ENCODE measurements around the gene POU6F2.

The POU6F2 gene

GRCh38 chr7:39195967-39196366 lies 218.3 kb downstream of the POU6F2 start:
- H3K9me3 ChIP-seq (ENCODE audit: insufficient read depth, low read depth, low read length): no peaks in the 10 kb centered on the region
- no peaks in the 10 kb centered on the region for H3K27me3 ChIP-seq (ENCODE audit: insufficient read depth, low read length, poor library complexity, severe bottlenecking)
- no peaks in the 10 kb centered on the region for H3F3A ChIP-seq (ENCODE audit: low read depth)
- no peaks in the 10 kb centered on the region for H4K20me1 ChIP-seq (ENCODE audit: insufficient read depth, low read length, poor library complexity, severe bottlenecking)
- no peaks in the 10 kb centered on the region for H3K4me1 ChIP-seq (ENCODE audit: insufficient read depth, low read length, poor library complexity, severe bottlenecking)
- H2AFZ ChIP-seq (ENCODE audit: low read length): no peak overlapping the region
- H3K36me3 ChIP-seq (ENCODE audit: insufficient read depth, low read length): no peaks in the 10 kb centered on the region
- H3K4me2 ChIP-seq (ENCODE audit: low read depth, low read length, poor library complexity, severe bottlenecking): no peak overlapping the region
- H3K79me2 ChIP-seq (ENCODE audit: insufficient read depth, low read length): no peaks in the 10 kb centered on the region
- no peak for TF ChIP-seq EZH2phosphoT487 (IDR thresholded peaks at IDR 0.05; ENCODE audit: borderline replicate concordance)
- no peak for TF ChIP-seq CTCF (conservative IDR thresholded peaks at IDR 0.05; ENCODE audit: low read length)
- no peaks in the 10 kb centered on the region for H3K9me2 ChIP-seq (replicated peaks; ENCODE audit: low read depth, low read length)
- H3K9ac ChIP-seq (ENCODE audit: low read depth, low read length, poor library complexity, severe bottlenecking): no peak overlapping the region
- H3K4me3 ChIP-seq (ENCODE audit: low read length, poor library complexity, severe bottlenecking): no peak overlapping the region

GRCh38 chr7:39197831-39198230 lies 220.1 kb downstream of the POU6F2 start:
- Histone ChIP-seq H3K9me3 (ENCODE audit: insufficient read depth, low read depth, low read length) (no peaks in the 10 kb centered on the region), H3K9me2 (replicated peaks; ENCODE audit: low read depth, low read length) (no peaks in the 10 kb centered on the region), H3K36me3 (ENCODE audit: insufficient read depth, low read length) (no peaks in the 10 kb centered on the region), H3K9ac (ENCODE audit: low read depth, low read length, poor library complexity, severe bottlenecking) (no peak overlapping the region), H3F3A (ENCODE audit: low read depth) (no peaks in the 10 kb centered on the region), H3K4me3 (ENCODE audit: low read length, poor library complexity, severe bottlenecking) (no peak overlapping the region), H4K20me1 (ENCODE audit: insufficient read depth, low read length, poor library complexity, severe bottlenecking) (no peaks in the 10 kb centered on the region), H3K79me2 (ENCODE audit: insufficient read depth, low read length) (no peaks in the 10 kb centered on the region), H2AFZ (ENCODE audit: low read length) (no peak overlapping the region), H3K4me1 (ENCODE audit: insufficient read depth, low read length, poor library complexity, severe bottlenecking) (no peaks in the 10 kb centered on the region), H3K27me3 (ENCODE audit: insufficient read depth, low read length, poor library complexity, severe bottlenecking) (no peaks in the 10 kb centered on the region), H3K4me2 (ENCODE audit: low read depth, low read length, poor library complexity, severe bottlenecking) (no peak overlapping the region)
- TF ChIP-seq CTCF (conservative IDR thresholded peaks at IDR 0.05; ENCODE audit: low read length): no peak
- TF ChIP-seq EZH2phosphoT487 (IDR thresholded peaks at IDR 0.05; ENCODE audit: borderline replicate concordance): no peak

- Histone ChIP-seq H3K9me2 (replicated peaks; ENCODE audit: low read depth, low read length) (no peaks in the 10 kb centered on the region), H2AFZ (ENCODE audit: low read length) (no peak overlapping the region), H3K36me3 (ENCODE audit: insufficient read depth, low read length) (no peaks in the 10 kb centered on the region), H3F3A (ENCODE audit: low read depth) (no peaks in the 10 kb centered on the region), H3K27me3 (ENCODE audit: insufficient read depth, low read length, poor library complexity, severe bottlenecking) (no peaks in the 10 kb centered on the region), H3K4me2 (ENCODE audit: low read depth, low read length, poor library complexity, severe bottlenecking) (no peak overlapping the region), H3K4me3 (ENCODE audit: low read length, poor library complexity, severe bottlenecking) (no peak overlapping the region), H3K4me1 (ENCODE audit: insufficient read depth, low read length, poor library complexity, severe bottlenecking) (no peaks in the 10 kb centered on the region), H3K9ac (ENCODE audit: low read depth, low read length, poor library complexity, severe bottlenecking) (no peak overlapping the region), H3K79me2 (ENCODE audit: insufficient read depth, low read length) (no peaks in the 10 kb centered on the region), H3K9me3 (ENCODE audit: insufficient read depth, low read depth, low read length) (no peaks in the 10 kb centered on the region), H4K20me1 (ENCODE audit: insufficient read depth, low read length, poor library complexity, severe bottlenecking) (no peaks in the 10 kb centered on the region)
- no peak for TF ChIP-seq EZH2phosphoT487 (IDR thresholded peaks at IDR 0.05; ENCODE audit: borderline replicate concordance)
- no peak for TF ChIP-seq CTCF (conservative IDR thresholded peaks at IDR 0.05; ENCODE audit: low read length)
Observed at GRCh38 chr7:39198556-39198955, 220.8 kb downstream of the POU6F2 start.

Measured in Loucy (cell line).